ENCODE results near the gene CACNA1S. TPM values are rescaled to one million over a fixed set of nuclear protein-coding genes. Genes with fewer than 3 reads are reported as not detected.

Gene CACNA1S
- total and polyA plus RNA-seq, 8 donors = under 0.01 to 0.18 TPM; not detected in 6

GRCh38 chr1:201091256-201091655 is 21.0 kb downstream of the CACNA1S start:
- Histone ChIP-seq H3K27me3 (no peaks in the 10 kb centered on the region), H3K27ac (no peak overlapping the region), H3K4me3 (no peak overlapping the region), H3K9me3 (no peaks in the 10 kb centered on the region), H3K4me1 (no peaks in the 10 kb centered on the region), H3K36me3 (no peaks in the 10 kb centered on the region)
- intact Hi-C loops (cut with DNase I; ENCODE audit: low total_unique reads) = no loop called here
- TF ChIP-seq, protein P1, sequence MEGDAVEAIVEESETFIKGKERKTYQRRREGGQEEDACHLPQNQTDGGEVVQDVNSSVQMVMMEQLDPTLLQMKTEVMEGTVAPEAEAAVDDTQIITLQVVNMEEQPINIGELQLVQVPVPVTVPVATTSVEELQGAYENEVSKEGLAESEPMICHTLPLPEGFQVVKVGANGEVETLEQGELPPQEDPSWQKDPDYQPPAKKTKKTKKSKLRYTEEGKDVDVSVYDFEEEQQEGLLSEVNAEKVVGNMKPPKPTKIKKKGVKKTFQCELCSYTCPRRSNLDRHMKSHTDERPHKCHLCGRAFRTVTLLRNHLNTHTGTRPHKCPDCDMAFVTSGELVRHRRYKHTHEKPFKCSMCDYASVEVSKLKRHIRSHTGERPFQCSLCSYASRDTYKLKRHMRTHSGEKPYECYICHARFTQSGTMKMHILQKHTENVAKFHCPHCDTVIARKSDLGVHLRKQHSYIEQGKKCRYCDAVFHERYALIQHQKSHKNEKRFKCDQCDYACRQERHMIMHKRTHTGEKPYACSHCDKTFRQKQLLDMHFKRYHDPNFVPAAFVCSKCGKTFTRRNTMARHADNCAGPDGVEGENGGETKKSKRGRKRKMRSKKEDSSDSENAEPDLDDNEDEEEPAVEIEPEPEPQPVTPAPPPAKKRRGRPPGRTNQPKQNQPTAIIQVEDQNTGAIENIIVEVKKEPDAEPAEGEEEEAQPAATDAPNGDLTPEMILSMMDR (IDR thresholded peaks at IDR 0.05) = no peak
- TF ChIP-seq POLR2AphosphoS5 (IDR thresholded peaks at IDR 0.05) (no peak), POLR2A (IDR thresholded peaks at IDR 0.05) (no peak), EP300 (IDR thresholded peaks at IDR 0.05) (no peak)
- DNase-seq = no peak
- 79 to 90% (median 85%) methylated on average over 4 of the region's 4 CpGs for WGBS, 5 donors

DNA sequence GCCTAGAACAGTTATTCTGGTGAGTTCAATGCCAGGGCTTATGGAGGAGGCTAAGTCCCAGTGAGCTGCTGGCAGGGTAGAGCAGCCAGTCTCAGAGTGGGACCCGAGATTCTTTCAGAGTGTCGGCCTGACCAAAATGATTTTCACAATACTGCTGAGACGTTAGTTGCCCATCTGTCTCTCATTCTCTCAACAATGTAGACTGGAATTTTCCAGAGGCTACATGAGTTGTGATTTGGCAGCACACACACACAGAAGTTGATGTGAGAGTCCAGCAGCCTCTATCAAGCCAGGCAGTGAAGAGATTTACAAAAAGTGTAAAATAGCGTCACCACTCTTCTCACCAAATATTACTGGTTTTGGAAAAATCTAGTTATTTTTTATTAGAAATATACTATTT is 21.7 kb downstream of the CACNA1S start:
- no peak for TF ChIP-seq POLR2A (IDR thresholded peaks at IDR 0.05)
- TF ChIP-seq, protein P1 (IDR thresholded peaks at IDR 0.05) = no peak
- no peak for TF ChIP-seq EP300 (IDR thresholded peaks at IDR 0.05)
- TF ChIP-seq POLR2AphosphoS5 (IDR thresholded peaks at IDR 0.05) = no peak
- intact Hi-C loops (cut with DNase I; ENCODE audit: low total_unique reads) = no loop called here
- DNase-seq = no peak
- Histone ChIP-seq H3K27me3 (peaks cover 0 to 1% (median 0%) of the 10 kb centered on the region in 3 donors), H3K9me3 (no peaks in the 10 kb centered on the region), H3K4me1 (no peaks in the 10 kb centered on the region), H3K27ac (no peak overlapping the region), H3K36me3 (no peaks in the 10 kb centered on the region), H3K4me3 (no peak overlapping the region)
- WGBS, 5 donors = 64 to 88% (median 84%) methylated on average over 4 of the region's 4 CpGs

DNA sequence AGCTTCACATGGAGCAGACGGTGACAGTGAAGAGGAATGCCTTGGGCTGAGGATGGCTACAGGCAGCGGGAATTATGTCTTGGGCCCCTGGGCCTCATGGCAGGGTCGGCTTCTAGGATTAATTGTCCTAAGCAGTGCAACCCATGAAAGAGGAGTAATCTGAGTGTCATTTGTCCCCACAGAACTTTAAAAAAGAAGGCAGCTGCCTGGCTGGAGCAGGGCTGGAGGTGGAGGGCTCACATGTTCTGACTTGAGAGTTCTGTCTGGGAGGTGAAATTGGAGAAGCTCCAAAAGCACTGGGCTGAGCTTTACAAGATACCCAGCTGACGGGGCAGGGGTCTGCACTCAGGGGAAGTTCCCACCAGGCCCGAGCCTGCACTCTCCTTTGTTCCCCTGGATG is 22.6 kb downstream of the CACNA1S start:
- Histone ChIP-seq H3K9me3 (no peaks in the 10 kb centered on the region), H3K4me3 (no peak overlapping the region), H3K4me1 (no peaks in the 10 kb centered on the region), H3K36me3 (no peaks in the 10 kb centered on the region), H3K27ac (no peak overlapping the region), H3K27me3 (peaks cover 0 to 10% (median 0%) of the 10 kb centered on the region in 3 donors)
- DNase-seq = no peak
- 79 to 87% (median 84%) methylated on average over 5 of the region's 5 CpGs for WGBS, 5 donors
- TF ChIP-seq EP300 (IDR thresholded peaks at IDR 0.05) = no peak
- TF ChIP-seq, protein P1 (IDR thresholded peaks at IDR 0.05) = no peak
- TF ChIP-seq POLR2AphosphoS5 (IDR thresholded peaks at IDR 0.05) = no peak
- intact Hi-C loops (cut with DNase I; ENCODE audit: low total_unique reads) = no loop called here

DNA sequence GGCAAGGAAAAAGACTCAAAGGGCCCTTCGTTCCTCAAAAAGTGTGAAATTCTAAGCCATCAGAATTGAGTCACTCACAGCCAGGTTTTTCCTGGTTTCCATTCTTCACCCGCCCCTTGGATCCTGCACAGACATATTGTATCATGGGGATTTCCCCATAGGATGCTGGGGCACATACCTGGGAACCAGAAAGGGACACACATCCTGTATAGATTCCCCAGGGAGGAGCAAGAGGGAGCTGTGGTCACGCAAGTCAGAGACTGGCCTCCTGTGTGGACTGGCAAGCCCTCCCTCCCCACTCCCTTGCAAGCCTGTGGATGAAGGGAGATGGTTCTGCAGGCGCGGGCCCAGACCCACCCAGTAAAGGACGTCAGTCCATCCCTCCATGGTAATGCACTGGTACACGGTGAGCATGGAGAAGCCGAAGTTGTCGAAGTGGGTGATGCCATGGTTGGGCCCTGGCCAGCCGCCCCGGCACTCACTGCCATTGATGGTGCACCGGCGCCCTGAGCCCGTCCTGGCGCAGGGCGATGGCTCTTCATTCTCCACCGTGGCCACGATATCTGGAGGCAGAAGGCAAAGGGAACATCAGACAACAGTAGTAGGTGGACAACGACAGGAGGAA is 23.2 kb downstream of the CACNA1S start:
- intact Hi-C loops (cut with DNase I; ENCODE audit: low total_unique reads) = no loop called here

More for the DNA sequence above, 23.2 kb downstream of the CACNA1S start:
- Histone ChIP-seq H3K36me3 (no peaks in the 10 kb centered on the region), H3K4me1 (no peaks in the 10 kb centered on the region), H3K9me3 (no peaks in the 10 kb centered on the region), H3K27me3 (peaks cover 0 to 10% (median 0%) of the 10 kb centered on the region in 3 donors), H3K4me3 (no peak overlapping the region), H3K27ac (no peak overlapping the region)
- no peak for TF ChIP-seq EP300 (IDR thresholded peaks at IDR 0.05)
- TF ChIP-seq, protein P1 (IDR thresholded peaks at IDR 0.05) = no peak
- no peak for TF ChIP-seq POLR2A (IDR thresholded peaks at IDR 0.05)
- no peak for TF ChIP-seq POLR2AphosphoS5 (IDR thresholded peaks at IDR 0.05)
- no peak for DNase-seq
- 89 to 93% (median 92%) methylated on average over 14 to 19 of the region's 19 CpGs for WGBS, 5 donors
